Measurements from ENCODE around the gene NFE2L1.

GRCh38 chr17:48054238-48055185, 6.4 kb downstream of the NFE2L1 start:
- TF ChIP-seq FOXM1 (IDR thresholded peaks at IDR 0.05; ENCODE audit: low read depth) (no peak), SIN3A (IDR thresholded peaks at IDR 0.05; ENCODE audit: borderline replicate concordance, low read depth, low read length) (no peak), USF2 (IDR thresholded peaks at IDR 0.05; ENCODE audit: borderline replicate concordance, low read depth, low read length) (no peak), EP300 (IDR thresholded peaks at IDR 0.05; ENCODE audit: borderline replicate concordance in 1 of 2, low read depth in 1 of 2, low read length in 1 of 2) (peak in 1 of 2 experiments; percentile 42; a peak in 1 of 4 replicates), CTCF (IDR thresholded peaks at IDR 0.05) (no peak), MAX (IDR thresholded peaks at IDR 0.05; ENCODE audit: low read depth) (no peak), POLR2AphosphoS5 (IDR thresholded peaks at IDR 0.05; ENCODE audit: low read depth, low read length) (no peak), REST (IDR thresholded peaks at IDR 0.05; ENCODE audit: low read depth, low read length) (no peak), PBX3 (IDR thresholded peaks at IDR 0.05) (no peak), SMC3 (IDR thresholded peaks at IDR 0.05; ENCODE audit: low read depth, low read length) (no peak)

Data from SK-N-SH (cell line).